ENCODE results near the gene ARSG. TPM values are rescaled to one million over a fixed set of nuclear protein-coding genes. Genes with fewer than 3 reads are reported as not detected.
A peak's percentile ranks its signal among the peaks of the same experiment; 100 is the strongest.

The ARSG gene
- total RNA-seq, 1 experiment from 2014 or later, result 5.6 TPM

DNA sequence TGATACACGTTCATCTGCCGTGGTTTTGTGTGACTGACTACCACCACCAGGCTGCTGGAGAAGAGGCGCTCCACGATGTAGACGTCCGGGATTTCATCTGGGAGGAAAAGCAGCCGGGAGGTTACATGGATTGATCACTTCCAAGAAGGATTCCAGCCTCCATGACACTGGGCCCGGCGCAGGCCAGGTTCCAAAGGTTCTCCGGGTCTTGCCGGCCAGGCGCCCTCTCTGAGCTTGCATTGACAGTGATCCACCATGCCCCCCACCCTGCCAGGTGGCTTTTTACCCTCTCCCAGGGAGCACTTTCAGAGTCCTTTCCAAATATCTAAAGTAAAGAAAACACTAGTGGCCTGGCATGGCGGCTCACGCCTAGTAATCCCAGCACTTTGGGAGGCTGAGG lies 159.5 kb downstream of the ARSG start:
- DNase-seq (ENCODE audit: low spot score), result no peak

DNA sequence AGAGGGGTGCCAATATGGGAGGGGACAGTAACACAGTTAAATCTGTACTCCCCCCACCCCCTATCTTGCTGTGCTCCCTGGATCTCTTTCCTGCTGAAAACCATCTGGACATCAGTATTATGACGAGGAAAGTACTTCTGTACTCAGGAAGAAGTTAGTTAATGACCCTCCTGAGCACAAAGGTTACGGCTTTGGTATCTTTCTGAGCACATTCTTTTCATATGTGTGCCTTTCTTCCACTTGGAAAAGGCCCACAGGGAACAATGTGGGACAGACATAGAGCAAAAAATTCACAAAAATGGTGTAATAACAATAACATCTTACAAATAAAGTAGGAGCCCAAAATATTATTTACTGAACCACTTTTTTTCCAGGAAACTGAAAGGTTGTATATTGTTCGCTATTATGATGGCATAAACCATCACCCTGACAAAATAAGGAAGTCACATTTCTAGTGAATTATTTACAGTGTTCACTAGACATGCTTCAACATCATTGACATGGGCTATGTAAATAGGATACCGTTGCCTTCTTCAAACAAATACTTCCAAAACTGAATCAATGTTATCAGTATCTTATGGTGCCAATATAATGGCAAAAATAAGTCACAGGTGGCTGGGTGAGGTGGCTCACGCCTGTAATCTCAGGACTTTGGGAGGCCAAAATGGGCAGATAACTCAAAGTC lies 160.5 kb downstream of the ARSG start:
- DNase-seq (ENCODE audit: low spot score), result no peak

DNA sequence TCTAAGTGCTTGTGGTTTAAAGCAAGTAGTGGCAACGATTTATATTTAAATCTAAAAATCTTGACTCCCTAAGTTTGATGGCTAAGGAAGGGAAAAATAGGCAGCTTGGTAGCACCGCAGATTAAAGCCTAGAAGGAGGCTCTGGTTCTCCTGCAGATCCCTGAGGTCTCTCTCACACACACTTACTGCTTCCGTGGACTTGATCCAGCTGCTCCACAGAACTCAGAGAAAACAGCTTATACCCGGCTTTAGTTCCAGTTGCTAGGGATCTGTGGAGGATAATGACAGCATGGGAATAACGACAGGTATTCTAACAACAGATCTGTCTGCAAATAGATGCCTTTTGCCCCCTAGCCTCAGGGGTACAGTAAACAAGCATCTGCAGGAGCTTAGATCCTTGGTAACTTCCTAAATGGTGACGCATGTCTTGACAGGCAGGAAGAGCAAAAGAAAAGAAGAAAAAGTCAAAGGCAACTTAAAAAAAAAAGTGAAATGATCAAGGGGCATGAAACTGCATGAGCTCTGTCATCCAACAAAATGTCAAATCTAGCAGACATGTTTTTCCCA lies 161.5 kb downstream of the ARSG start:
- DNase-seq (ENCODE audit: low spot score), result no peak

DNA sequence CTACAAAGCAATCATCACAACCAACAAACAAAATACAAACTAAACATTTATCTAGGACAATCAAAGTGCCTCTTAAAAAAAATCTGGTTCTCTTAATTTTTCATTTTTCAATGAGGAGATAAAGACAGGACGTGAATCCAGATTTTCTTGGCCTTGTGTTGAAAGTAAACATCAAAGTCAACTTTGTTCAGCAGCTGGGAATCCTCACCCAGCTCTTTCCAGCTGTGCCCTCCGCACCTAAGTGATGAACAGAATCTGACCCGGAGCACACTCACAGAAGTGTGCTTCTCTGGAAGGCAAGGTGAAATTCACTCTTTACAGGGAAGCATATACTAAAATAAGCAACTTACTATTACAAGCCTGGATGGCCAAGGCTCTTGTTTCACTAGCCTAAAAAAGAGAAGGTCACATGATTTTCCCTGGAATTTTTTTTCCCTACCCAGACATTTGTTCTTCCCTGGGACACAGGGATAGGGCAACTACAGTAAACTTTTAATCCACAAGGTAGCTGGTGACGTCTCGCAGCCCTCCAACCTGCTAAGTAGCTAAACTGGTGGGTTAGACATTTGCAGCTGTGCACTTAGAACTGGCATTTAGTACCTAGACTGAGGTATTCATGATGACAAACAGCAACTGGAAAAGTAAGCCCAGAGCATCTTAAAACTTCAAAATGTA lies 162.8 kb downstream of the ARSG start:
- DNase-seq (ENCODE audit: low spot score), result no peak

DNA sequence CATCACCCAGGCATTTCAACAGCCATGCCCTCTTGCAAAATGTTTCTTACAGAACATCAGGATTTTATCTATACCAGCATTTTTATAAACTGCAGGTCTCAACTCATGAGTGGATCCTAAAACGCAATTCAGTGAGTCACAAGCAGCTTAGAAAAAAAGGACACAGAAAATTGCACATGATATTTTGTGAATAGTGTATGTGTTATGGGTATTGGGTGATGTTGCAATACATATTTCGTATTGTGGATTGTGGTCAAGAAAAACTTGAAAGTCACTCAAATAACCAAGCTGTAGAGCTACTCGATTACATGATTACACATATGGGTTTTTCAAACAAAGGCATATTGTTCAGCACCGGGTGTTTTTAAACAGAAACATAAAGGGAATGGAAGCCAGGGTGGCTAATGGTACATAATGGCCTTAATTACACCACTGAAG lies 164.6 kb downstream of the ARSG start:
- DNase-seq (ENCODE audit: low spot score), result no peak

DNA sequence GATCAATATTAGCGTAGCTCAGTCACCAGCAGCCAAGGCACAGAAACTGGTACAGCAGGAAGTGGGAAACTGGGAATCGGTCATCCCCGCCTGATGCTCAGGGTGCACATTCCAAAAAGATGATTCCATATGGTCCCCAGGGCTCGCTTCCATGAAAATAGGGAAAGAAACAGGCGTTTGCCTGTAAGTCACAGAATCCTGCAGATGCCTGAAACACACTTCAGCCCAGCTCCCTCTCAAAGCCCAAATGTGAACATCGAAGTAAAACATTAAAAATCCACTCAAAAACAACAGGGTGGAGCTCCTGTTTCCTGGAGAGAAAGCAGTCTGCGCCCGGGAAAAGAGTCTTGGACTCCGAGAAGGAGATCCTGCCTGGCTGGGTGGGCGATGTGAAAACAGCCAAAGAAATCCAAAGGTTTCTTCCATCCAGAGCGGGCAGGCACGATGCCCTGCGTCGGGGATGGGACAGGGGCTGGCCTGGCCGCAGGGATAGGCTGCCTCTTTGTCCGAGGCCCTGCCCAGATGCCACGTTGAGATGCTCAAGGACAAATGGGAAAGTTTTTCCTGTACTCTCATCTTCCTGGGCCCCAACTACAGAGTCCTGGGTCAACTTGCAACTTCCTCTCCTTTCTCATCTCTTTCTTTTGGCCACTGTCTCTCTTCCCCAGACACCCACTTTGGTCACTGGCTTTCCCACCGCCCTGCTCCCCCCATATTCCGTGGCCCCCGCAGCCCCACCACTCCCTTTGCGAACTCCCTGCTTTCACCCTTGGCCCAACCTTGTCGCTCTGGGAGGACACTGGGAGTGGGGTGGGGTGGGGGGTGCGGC lies 165.3 kb downstream of the ARSG start:
- DNase-seq (ENCODE audit: low spot score), result peak; percentile 86

DNA sequence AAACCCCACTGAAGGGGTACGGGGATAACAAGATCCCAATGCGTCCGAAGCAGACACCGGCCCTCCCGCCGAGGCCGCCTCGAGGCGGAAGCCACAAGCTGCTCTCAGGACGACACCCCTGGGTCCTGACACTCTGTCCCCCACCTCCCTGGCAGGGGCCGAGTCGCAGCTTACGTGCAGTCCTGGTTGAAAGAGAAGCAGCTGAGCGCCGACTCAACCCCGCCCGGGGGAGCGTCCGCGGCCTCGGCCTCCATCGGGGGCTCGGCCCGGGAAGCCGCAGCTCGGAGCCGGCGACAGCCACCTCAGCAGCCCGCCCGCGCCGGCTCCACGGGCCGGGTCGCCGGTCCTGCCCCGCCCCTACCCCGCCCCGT lies 165.9 kb downstream of the ARSG start, which contains the start of gene WIPI1:
Gene WIPI1, minus strand, starts transcription at position 329 of the 371 bp plus-strand sequence. Its CDS starts 75 bp downstream, at position 254.
- peak; percentile 30 for DNase-seq (ENCODE audit: low spot score)

DNA sequence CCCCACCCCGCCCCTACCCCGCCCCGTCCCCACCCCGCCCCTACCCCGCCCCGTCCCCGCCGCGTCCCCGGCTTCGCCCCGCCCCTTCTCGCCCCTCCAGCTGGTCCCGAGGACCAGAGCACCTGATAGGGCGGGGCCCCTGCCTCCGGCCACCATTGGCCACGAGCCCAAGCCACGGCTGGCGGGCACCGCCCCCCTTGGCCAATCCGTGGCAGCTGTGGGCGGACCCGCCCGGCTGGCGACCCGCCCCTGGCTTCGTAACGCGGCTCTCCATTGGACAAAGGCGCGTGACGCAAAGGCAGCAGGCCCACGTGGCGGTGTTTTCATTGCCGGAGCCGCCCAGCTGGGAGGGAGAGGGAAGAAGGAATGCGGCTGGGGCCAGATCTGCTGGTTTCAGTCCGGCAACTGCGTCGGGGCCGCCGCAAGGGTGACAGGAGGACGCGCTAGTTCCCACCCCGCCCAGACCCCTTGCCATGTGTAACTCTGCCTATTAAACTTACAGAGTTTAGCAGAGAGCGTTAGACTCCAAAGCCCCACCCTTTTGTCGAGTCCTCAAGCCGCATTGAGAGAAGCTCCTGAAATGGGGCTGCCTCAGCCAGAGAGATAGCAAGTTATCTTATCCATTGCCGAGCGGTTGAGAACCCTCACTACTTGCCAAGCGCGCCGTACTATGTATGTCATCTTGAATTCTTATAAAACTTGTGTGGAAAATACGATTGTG lies 166.4 kb downstream of the ARSG start:
- peak; percentile 94 for DNase-seq (ENCODE audit: low spot score)

DNA sequence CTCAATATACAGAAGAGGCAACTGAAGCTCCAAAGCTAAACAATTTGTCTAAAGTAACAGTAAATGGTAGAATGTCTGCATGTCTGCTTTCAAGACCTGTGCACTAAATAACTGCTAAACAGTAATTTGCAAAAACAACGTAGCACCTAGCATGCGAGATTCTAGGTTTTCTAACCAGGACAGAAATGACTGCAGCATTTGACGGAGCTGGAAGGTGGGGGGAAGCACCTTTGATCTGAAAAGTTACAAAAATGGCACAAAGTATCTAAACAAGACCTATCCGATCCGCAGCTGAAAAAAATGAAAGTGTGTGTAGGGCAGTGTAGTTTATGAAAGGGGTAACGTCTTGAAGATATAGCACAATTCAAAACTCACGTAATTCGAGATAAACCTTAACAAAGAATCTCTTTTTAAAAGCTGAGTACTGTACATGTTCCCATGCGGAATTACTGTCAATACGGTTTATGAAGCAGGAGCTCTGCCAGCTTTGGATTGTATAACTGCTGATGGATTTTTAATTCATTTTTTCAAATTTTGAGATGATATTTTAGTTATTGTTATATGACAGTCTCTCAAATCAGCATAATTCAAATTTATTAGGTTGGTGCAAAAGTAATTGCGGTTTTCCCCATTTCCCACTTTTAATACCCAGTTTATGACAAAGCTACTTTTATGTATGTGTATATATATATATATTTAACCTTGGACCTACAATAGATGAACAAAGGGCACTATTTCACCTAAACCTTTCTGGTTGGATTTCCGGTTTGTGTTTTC lies 167.2 kb downstream of the ARSG start:
- DNase-seq (ENCODE audit: low spot score), result no peak

DNA sequence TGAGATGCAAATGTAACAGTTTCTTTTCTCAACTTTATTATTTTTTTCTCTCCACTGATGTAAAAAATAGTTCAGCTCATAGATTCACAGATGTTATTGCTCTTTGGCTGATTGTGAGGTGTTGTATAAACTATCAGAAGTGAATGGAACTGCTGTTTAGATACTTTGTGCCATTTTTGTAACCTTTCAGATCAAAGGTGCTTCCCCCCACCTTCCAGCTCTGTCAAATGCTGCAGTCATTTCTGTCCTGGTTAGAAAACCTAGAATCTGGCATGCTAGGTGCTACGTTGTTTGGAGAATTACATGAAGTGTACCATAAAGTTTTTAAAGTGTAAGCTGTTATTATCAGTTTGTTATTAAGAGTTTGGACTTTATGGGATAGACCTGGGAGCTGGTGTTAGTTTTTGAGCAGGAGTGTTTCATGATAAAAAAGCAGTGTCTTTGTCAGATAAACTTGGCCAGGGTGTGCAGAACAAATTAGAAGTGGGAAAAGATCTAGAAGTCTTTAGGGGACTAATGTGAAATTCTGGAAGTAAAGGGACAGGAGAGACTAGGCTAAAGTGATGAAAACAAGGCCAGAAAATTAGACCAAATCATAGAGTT lies 167.8 kb downstream of the ARSG start:
- no peak for DNase-seq (ENCODE audit: low spot score)

DNA sequence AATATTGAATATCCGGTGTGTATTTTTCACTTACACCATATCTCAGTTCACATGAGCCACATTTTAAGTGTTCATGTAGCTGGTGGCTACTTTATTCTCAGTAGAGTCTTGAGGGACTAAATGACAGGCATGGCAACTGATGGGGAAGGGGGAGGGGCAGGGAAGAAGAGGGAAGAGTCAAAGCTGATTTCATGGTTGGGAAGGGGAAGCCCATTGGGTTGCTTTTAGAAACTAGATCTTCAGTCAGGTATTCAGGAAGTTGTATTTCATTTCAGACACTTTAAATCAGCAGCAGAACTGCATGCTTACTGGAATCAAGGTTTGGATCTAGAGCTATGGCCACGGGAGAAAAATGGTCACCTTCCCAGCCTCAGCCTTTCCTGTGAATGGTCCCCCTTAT lies 168.9 kb downstream of the ARSG start:
- no peak for DNase-seq (ENCODE audit: low spot score)

DNA sequence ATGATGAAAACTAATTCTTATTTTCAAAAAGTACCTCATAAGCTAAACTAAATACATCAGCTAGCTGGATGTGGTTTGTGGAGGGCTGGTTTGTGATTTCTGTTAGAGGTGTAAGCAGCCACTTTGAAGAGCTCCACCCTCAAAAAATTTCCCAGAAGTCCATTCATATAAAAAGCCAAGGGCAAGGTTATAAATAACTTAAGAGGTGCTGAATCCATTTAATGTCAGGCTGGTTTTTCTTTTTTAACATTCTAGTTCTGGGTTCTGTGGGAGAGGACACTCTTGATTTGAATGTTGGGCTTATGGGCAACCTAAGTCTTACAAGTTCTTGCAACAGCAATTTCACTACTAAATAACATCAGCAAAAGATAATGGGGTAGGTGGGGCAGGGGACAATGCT lies 169.4 kb downstream of the ARSG start:
- no peak for DNase-seq (ENCODE audit: low spot score)

DNA sequence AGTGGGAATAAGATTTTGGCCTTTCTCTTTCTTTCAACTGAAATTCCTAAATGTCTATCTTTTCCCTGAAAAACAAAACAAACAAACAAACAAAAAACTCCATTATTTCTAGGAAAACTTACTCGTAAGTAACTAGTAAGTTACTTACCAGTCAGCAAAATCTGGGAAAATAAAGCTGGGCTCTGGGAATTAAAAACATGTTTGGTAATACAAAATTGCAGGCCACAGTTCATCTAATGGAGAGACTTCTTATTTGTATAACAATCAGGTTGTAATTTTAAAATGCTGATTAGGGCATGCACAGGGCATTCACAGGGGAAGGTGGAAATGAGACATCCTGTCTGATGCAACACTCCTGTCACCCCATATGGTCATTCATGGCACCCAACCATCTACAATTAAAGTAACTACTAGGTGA lies 169.8 kb downstream of the ARSG start:
- no peak for DNase-seq (ENCODE audit: low spot score)

DNA sequence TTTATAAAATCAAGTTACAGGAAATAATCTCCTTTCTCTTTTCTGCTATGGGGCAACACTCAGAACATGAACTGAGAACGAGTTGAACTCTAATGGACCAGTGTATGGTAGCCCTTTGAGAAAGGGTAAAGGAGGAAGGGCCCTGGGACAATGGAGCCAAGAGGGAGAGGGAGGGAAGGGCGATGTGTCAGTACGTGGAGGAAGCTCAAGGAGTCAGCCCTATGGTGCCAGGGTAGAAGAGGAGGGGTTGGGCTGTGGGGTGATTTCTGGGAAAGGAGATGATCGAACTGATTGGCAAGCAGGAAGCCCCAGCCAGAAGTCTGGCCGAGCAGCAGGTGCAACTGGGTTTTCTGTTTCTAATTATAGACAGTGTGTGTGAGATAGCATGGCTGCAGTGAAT lies 170.3 kb downstream of the ARSG start:
- no peak for DNase-seq (ENCODE audit: low spot score)

DNA sequence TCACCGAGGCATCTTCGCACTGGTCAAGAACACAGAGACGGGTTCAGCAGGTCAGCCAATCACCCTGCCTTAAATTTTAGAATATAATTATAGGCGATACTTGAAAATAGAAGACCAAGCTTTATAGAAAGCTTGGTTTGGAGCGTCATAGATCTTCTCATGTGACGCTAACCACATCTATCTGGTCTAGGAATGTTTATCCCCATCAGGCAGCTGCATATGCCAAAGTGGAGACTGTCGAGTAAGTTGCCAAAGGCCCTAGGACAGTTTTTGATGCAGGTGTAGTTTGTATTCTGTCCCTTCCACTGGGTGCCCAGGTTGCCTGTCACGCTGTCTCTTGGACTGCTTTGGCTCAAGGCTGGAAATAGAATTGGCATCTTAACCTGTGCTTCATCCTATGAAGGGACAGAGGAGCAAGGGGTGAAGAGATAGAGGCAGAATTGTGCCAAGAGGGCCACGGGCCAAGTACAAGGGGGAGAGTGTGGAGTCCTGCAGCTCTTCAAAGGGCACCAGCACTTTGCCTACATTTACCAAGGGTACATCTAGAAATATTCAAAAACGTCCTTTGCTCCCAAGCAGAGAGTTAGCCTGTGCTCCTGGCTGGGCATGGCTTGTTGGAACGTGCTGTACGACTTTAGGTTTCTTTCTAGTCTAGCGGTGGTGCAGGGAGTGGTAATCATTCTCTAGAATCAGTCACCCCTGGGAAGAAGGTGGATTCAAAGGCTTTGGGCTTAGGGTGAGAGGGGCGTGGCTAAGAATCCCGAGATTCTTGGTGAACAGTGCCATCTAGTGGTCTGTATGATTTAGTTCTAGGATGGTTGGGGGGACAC lies 171.3 kb downstream of the ARSG start:
- DNase-seq (ENCODE audit: low spot score), result peak; percentile 85

DNA sequence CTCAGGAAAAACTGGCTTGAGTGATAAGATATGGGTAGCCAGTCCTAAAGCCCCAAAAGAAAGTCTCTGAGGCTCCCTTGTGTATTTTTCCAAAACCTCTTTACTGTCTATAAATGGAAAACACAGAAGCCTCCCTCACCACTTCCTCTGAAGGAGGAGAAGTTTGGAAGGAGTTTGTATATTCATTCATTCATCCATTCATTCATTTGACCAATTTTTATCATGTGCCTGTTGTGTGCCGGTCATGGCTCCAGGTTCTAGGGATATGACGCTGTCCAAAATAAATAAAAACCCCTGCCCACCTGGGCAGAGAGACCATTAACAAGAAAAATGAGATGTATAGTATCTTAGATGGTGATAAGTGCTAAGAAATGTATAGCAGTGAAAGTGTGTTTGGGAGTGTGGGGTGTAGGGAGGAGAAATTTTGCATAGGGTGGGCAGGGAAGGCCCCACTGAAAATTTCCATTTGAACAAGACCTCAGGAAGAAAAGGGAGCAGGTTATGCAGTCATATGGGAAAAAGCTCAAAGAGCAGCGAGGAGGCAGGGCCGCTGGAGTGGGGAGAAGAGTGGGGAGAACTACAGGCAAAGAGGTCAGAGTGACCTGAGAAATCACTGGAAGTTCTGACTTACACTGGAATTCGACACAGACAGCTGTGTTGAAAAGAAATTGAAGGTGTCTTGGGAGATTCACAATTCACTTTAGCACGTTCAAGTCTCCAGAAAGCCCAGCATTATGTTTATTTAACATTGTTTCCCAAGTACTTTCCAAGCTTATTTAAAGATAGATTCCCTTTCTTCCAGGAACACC lies 172.1 kb downstream of the ARSG start:
- no peak for DNase-seq (ENCODE audit: low spot score)

DNA sequence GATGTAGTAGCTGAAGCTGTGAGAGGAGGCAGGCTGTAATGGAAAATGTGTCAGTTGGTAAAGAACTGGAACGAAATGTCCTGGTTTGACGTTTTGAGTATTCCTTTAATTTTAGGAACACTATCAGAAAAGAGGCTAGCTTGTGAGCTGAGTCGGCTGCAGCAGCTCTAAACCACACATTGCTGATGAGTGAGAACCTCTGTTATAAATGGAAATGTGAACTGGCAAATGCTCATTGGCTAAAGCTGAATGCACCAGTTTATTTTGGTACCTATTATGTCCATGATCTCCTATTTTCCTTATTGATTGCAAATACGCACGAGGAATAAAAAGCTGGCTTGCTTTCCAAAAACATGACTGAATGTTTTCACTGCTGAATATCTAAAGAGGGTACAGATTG lies 177.0 kb downstream of the ARSG start:
- DNase-seq (ENCODE audit: low spot score), result no peak

DNA sequence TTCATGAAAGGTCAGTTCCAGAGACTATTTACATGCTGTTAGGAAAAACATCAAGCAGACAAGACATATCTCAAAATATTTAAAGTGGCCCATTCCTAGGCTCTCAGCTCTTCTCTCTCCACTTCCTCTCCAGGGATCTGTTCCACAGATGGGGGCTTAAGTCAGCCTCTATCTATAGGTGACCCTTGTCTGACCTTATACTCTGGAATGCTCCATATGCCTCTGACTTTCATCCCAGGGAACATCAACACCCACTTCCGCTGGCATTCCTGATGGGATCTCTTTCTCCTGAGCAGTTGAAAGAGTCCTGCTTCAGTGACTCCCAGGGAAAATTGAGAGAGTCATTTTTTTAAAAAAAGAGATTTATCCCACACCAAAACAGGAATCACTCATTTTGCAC lies 177.5 kb downstream of the ARSG start:
- no peak for DNase-seq (ENCODE audit: low spot score)
